ENCODE measurements around the gene PLIN4. TPM values are rescaled to one million over a fixed set of nuclear protein-coding genes. Genes with fewer than 3 reads are reported as not detected.
A peak's percentile ranks its signal among the peaks of the same experiment; 100 is the strongest.
"Not testable (repeated sequence)": the region's sequence is repeated elsewhere in the genome, so short reads cannot be mapped to it uniquely, and the experiment has no call there.

The PLIN4 gene, protein sequence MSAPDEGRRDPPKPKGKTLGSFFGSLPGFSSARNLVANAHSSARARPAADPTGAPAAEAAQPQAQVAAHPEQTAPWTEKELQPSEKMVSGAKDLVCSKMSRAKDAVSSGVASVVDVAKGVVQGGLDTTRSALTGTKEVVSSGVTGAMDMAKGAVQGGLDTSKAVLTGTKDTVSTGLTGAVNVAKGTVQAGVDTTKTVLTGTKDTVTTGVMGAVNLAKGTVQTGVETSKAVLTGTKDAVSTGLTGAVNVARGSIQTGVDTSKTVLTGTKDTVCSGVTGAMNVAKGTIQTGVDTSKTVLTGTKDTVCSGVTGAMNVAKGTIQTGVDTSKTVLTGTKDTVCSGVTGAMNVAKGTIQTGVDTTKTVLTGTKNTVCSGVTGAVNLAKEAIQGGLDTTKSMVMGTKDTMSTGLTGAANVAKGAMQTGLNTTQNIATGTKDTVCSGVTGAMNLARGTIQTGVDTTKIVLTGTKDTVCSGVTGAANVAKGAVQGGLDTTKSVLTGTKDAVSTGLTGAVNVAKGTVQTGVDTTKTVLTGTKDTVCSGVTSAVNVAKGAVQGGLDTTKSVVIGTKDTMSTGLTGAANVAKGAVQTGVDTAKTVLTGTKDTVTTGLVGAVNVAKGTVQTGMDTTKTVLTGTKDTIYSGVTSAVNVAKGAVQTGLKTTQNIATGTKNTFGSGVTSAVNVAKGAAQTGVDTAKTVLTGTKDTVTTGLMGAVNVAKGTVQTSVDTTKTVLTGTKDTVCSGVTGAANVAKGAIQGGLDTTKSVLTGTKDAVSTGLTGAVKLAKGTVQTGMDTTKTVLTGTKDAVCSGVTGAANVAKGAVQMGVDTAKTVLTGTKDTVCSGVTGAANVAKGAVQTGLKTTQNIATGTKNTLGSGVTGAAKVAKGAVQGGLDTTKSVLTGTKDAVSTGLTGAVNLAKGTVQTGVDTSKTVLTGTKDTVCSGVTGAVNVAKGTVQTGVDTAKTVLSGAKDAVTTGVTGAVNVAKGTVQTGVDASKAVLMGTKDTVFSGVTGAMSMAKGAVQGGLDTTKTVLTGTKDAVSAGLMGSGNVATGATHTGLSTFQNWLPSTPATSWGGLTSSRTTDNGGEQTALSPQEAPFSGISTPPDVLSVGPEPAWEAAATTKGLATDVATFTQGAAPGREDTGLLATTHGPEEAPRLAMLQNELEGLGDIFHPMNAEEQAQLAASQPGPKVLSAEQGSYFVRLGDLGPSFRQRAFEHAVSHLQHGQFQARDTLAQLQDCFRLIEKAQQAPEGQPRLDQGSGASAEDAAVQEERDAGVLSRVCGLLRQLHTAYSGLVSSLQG (N-terminal part only)
- total RNA-seq: under 1 TPM in 1 of 2 donors, not detected in 1; 0.08 TPM

DNA sequence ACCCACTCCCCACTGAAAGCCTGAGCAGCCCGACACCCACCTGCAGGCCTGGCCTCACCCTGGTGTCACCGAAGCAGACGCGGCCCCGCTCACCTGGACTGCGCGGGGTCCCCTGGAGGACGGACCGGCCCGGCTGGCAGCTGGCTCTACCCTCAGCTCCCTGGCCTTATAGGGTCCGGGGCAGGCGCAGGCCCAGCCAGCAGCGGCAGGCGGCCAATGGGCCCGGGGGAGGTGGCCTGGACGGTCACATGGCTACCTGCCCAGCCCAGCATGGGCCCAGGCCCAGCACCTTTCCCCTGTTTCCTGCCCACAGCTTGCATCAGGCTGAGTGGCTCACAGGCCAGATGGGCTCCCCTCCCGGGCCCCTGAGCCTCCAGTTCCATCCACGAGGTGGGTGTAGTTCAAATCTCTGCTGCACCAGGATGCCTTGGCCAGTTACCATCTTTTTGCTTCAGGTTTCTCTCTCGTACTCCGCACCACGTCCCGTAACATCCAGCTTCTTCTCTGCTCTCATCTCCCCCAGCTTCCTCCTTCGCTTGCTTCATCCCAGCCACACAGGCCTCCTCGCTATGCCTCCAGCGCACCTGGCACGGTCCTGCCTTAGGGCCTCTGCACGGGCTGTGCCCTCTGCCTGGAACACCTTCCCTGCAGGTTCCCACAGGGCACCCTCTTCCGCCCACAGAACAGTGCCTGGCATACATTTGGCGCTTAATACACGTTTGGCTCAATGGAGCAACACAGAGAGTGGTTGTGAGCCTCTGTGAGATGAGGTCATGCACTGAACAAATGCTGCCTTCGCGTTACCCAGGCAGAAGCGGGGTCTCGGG, at the start of gene PLIN4:
Gene PLIN4 (minus strand): TSS at position 142 of the 827 bp plus-strand sequence. CDS start 214 bp downstream, outside the sequence.
- DNase-seq (ENCODE audit: low spot score in 2 of 2): no peak
- Mint-ChIP-seq H3K27ac (no peak within 1 kb of the TSS), H3K9me3 (no peaks in the 10 kb centered on the region), H3K36me3 (no peaks in the 10 kb centered on the region)
- ATAC-seq: no peak

DNA sequence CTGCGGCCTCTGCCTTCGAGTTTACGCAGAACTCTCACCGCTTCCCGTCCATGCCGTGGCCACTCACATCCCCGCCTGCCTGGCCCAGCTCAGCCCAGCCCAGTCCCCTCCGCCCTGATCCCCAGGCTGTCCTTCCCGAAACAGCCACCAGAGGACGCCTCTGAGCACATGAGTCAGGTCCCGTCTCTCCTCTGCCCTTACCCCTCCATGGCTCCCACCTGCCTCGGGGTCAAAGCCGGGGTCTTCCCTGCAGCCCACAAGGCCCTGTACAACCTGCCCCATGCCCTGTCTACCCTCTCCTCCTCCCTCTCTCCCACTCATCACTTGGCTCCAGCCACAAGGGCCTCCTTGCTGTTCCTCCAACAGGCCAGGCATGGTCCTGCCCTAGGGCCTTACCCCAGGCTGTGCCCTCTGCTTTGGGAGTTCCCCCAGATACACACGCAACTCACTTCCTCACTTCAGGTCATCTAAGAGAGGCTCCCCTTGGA, 49.3 kb upstream of the PLIN4 start:
- DNase-seq (ENCODE audit: low spot score in 2 of 2) (peak in 1 of 2 donors; percentile 87), ATAC-seq (peak; percentile 84 to 87)
- Mint-ChIP-seq H3K9me3 (no peaks in the 10 kb centered on the region), H3K27ac (no peak overlapping the region), H3K36me3 (no peaks in the 10 kb centered on the region)

DNA sequence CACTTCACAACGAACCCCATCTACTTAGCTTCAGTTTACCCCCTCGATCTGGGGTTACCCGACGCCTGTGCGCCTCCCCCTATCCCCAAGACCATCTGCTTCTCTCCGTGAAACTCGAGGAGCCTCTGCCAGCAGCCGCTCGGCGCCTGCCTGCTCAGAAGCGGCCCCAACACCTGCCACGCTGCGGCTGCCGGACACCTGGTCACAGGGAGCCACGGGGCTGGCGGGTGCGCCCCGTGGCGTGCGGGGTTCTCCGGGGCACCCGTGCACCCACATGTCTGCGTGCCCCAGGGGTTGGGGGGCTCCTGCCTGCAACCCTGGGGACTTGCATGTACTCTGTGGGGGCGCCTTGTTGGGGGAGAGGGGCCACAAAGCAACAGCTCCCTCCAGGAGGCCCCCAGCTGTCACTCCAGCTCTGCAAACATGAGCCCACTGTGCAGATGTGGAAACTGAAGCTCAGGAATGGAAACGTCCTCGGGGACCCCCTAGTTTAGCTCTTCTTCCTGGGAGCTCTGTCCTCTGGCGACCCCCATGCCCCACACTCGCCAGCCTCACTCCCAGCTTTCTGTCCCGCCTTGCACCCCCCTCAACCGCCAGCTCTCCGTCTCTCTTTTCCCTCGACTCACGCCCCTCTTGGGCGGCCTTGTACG, 48.2 kb upstream of the PLIN4 start:
- Mint-ChIP-seq H3K9me3 (no peaks in the 10 kb centered on the region), H3K36me3 (no peaks in the 10 kb centered on the region), H3K27ac (no peak overlapping the region)
- ATAC-seq (no peak), DNase-seq (ENCODE audit: low spot score in 2 of 2) (no peak)

DNA sequence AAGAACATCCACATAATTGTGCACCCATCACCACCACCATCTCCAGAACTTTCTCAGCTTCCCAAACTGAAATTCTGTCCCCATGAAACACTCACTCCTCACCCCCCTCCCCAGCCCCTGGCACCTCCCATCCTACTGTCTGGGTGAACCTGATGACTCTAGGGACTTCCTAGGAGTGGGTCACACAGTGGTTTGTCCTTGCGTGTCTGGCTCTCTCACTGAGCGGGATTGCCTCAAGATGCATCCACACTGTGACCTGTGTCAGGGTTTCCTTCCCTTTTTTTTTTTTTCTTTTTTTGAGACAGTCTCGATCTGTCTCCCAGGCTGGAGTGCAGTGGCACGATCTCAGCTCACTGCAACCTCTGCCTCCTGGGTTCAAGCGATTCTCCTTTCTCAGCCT, 45.3 kb upstream of the PLIN4 start:
- H3K27ac Mint-ChIP-seq; H3K36me3 Mint-ChIP-seq; H3K9me3 Mint-ChIP-seq; DNase-seq (ENCODE audit: low spot score in 2 of 2); ATAC-seq: not testable (repeated sequence)

DNA sequence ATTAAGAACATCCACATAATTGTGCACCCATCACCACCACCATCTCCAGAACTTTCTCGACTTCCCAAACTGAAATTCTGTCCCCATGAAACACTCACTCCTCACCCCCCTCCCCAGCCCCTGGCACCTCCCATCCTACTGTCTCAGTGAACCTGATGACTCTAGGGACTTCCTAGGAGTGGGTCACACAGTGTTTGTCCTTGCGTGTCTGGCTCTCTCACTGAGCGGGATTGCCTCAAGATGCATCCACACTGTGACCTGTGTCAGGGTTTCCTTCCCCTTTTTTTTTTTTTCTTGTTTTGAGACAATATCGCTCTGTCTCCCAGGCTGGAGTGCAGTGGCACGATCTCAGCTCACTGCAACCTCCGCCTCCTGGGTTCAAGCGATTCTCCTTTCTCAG, 43.8 kb upstream of the PLIN4 start:
- H3K27ac Mint-ChIP-seq; H3K9me3 Mint-ChIP-seq; DNase-seq (ENCODE audit: low spot score in 2 of 2); H3K36me3 Mint-ChIP-seq; ATAC-seq: not testable (repeated sequence)

DNA sequence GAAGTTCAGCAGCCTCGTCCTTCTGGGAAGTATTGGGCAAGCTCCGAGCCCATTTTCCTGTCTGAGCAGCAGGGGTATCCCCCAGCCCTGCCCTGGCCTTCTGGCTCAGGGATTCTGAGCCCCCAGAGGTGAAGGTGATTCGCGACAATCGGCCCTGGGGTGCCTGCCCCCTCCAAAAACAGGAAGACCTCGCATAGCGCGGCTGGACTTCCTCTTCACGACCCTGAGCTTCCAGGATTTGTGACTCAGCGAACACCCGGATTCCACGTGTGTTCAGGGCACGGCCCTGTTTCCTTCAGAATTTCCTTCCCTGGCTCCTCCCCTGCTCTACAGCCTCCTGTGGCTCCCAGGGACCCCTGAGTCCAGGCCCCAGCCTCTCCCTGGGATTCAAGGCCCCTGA, 41.3 kb upstream of the PLIN4 start, which contains the start of gene SEMA6B:
Gene SEMA6B (minus strand): TSS at position 116 of the 400 bp plus-strand sequence. CDS start 1,227 bp downstream, outside the sequence.
- no peaks in the 10 kb centered on the region for H3K9me3 Mint-ChIP-seq
- no peak for DNase-seq (ENCODE audit: low spot score in 2 of 2)
- ATAC-seq: no peak
- no peaks in the 10 kb centered on the region for H3K36me3 Mint-ChIP-seq
- H3K27ac Mint-ChIP-seq: peak within 1 kb of the TSS in 1 of 2 donors; percentile 29

DNA sequence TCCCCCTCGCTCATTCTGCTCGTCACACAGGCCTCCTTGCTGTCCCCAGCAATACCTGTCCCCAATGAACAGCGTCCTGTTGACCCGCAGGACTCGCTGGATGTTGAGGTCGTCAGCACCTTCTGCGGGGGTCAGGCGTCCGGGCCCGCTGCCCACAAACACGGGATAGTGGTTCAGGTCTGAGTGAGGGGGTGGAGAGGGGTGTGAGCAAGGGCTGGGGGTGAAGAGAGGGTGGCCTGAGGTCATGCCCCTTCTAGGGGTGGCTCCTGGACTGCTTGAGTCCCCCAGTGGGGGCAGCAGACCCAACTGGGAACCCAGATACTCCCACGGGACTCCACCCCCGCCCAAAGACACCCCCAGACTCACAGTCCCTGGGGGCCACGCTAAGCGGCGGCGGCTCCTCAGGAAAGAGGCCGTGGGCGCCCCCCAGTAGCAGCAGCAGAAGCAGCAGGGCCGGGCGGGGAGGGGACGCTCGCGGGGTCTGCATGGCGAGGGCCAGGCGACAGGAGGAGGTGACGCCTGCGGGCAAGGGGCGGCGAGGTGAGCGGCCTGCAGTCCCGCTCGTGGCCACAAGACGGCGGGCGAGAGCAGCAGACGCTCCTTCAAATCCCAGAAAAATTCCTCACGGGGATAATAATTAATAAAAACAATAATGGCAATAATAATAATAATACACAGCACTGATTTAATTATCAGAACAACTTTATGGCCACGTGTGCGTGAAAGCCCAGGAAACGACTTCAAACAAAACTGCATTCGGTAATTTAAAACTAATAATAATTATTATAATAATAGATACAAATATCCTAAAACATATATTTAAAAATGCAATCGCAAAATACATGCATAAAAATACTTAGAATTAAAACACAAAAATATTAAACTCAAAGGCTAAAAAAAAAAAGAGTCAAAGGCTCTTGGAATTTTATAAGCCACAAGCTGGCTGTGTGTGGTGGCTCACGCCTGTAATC, 40.0 kb upstream of the PLIN4 start:
- no peak overlapping the region for H3K27ac Mint-ChIP-seq
- DNase-seq (ENCODE audit: low spot score in 2 of 2) (peak in 1 of 2 donors; percentile 64), ATAC-seq (peak; percentile 9 to 39)
- no peaks in the 10 kb centered on the region for H3K36me3 Mint-ChIP-seq
- peaks cover 0 to 6% of the 10 kb centered on the region in 2 donors for H3K9me3 Mint-ChIP-seq

DNA sequence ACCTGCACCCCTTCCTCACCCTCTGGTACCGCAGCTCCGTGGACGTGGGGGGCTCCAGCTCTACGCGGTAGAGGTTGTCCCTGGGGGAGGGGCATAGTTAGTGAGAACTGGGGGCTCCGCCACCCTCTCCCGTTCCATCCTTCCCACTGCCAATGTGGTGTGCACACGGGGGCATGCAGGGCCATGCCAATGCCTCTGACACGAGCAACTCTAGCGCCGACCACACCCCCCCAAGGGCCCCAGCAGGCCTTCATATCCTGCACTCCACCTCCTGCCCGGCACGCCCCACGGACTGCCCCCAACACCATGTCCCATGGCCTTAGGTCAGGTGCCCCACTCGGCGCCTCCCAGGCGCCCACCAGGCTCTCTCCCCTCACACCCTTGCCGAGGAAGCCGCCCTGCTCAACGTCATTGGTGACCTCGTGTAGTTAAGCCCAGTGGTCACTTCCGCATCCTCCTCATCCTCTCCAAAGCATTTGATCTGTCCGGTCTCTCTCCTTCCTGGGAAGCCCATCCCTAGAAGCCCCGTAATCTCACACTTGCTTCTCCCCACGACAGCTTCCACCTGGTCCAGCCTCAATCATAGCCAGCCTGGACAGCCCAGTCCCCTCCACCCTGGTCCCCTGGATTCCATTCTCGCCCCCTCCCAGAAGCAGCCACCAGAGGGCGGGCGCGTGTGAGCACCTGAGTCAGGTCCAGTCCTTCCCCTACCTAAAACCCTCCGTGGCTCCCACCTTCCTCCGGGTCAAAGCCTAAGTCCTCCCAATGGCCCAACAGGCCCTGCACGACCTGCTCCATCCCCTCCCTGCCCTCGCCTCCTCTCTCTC, 39.1 kb upstream of the PLIN4 start:
- no peaks in the 10 kb centered on the region for H3K36me3 Mint-ChIP-seq
- H3K9me3 Mint-ChIP-seq: peaks cover 0 to 11% of the 10 kb centered on the region in 2 donors
- DNase-seq (ENCODE audit: low spot score in 2 of 2): peak in 1 of 2 donors; percentile 53
- ATAC-seq: peak; percentile 37 to 63
- no peak overlapping the region for H3K27ac Mint-ChIP-seq

DNA sequence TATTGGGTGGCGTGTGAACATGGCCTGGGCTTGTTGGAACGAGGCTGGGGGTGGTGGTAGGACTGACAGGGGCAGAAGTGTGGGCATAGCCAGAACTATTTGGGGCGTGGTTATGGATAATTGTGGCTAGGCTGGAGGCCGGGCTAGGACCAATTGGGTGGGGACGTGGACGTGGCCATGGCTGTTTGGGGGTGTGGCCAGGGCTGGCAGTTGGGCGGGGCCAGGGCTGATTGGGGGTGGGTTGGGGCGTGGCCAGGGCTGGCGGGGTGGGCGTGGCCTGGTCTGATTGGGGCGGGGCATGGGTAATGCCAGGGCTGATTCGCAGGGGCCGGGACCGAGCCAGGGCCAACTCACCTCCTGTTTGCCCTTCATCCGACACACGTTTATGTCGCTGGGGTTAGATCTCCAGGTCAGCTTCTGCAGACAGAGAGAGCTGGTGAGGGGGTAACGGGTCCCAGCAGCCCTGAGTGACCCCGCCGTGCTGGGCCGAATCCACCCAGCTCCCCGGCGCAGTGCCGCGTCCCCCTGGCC, 38.4 kb upstream of the PLIN4 start:
- peak in 1 of 2 donors; percentile 46 for DNase-seq (ENCODE audit: low spot score in 2 of 2)
- Mint-ChIP-seq H3K27ac (no peak overlapping the region), H3K36me3 (no peaks in the 10 kb centered on the region), H3K9me3 (peaks cover 0 to 11% of the 10 kb centered on the region in 2 donors)
- peak in 1 of 2 donors; percentile 47 for ATAC-seq

DNA sequence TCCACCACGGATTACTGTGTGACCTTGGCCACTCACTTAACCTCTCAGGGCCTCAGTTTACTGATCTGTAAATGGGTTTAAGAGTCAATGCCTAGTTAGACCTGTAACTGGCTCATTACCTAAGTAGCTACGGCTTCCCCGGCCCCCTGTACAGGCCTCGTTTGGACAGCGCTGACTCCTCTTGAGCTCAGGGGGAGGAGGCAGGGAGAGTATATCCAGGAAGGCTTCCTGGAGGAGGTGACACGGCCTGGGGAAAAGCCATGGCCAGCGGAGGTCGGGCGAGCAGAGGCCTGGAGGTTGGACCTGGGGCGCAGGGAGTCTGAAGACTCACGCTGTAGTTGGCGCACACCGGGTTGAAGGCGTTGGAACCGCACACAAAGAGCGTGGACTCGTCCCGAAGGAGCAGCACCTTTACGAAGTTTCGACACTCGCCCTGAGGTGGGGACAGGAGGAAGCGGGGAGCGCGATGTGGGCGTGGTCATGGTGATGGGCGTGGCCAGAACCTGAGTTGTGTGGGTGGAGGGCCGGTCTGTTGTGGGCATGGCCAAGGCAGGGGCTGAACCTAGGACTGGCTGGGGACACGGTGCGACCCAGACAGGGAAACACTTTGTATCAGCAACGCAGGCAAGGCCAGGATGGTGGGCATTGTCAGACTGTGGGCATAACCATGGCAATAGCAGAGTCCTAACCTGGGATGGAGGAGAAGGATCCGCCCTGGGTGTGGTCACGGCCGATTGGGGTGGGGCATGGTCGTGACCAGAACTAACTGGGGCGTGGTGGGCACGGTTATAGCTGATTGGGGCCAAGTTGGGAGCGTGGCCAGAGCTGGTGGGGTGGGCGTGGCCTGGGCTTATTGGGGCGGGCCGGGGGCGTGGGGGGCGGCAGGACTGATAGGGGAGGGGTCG, 37.6 kb upstream of the PLIN4 start:
- Mint-ChIP-seq H3K9me3 (peaks cover 0 to 11% of the 10 kb centered on the region in 2 donors), H3K27ac (no peak overlapping the region), H3K36me3 (no peaks in the 10 kb centered on the region)
- ATAC-seq (peak in 1 of 2 donors; percentile 7), DNase-seq (ENCODE audit: low spot score in 2 of 2) (no peak)

DNA sequence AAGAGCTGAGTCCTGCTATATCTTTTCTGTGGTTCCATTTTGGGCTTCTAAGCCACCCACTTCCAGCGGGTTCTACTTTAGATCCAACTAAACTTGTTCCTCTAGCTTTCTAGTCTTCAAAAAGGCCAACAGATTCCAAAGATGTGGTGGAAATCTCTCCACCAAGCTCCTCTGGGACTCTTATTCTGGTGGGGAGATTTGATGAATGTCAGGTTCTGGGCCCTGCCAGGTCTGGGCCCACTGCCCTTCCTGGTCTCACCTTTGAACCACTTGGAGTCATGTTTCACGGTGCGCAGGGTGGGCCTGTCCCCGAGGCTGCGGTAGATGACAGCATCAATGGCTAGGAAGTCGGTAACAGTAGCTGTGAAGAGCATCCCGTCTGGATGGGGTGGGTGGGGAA, 36.4 kb upstream of the PLIN4 start:
- Mint-ChIP-seq H3K36me3 (no peaks in the 10 kb centered on the region), H3K27ac (no peak overlapping the region), H3K9me3 (peaks cover 0 to 11% of the 10 kb centered on the region in 2 donors)
- ATAC-seq: no peak
- DNase-seq (ENCODE audit: low spot score in 2 of 2): no peak

DNA sequence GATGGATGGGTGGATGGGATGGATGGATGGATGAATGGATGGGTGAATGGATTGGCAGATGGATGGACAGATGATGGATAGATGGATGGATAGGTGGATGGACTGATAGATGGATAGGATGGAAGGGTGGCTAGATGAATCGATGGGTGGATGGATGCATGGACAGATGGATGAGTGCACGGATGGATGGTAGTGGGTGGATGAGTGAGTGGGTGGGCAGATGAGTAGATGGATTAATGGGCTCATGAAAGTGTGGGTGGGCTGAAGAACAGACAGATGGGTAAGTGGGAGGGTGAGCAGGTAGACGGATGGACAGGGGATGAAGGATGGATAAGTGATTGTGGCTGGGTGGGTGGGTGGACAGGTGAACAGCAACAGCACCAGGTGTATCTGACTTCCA, 35.5 kb upstream of the PLIN4 start:
- ATAC-seq: no peak
- Mint-ChIP-seq H3K9me3 (peaks cover 0 to 11% of the 10 kb centered on the region in 2 donors), H3K36me3 (no peaks in the 10 kb centered on the region), H3K27ac (peak overlapping the region in 1 of 2 donors; percentile 50)
- no peak for DNase-seq (ENCODE audit: low spot score in 2 of 2)
